Spinal cord (tissue), 10 donors: ENCODE results near the gene TTYH3. TPM values are rescaled to one million over a fixed set of nuclear protein-coding genes. Genes with fewer than 3 reads are reported as not detected.

Experiments
- DNase-seq, 6 donors: peaks; one replicate each; pipeline versions ENCODE4 v3.0.0 to v3.0.0-alpha.2; 2013 to 2015; ENCODE audit warnings: low spot score in 6 of 6, low read depth in 4 of 6
- H3K27ac ChIP-seq: one replicate; pipeline ENCODE4 v1.5.1; 2013; ENCODE audit warnings: low read depth, low read length, control low read depth
- H3K27me3 ChIP-seq: one replicate; pipeline ENCODE4 v1.6.1; 2013; ENCODE audit warnings: low read length; ENCODE audit not compliant: control insufficient read depth, insufficient read depth
- H3K36me3 ChIP-seq: one replicate; pipeline ENCODE4 v1.6.1; 2013; ENCODE audit warnings: low read length; ENCODE audit not compliant: control insufficient read depth, insufficient read depth
- H3K4me1 ChIP-seq: one replicate; pipeline ENCODE4 v1.6.1; 2013; ENCODE audit warnings: low read length; ENCODE audit not compliant: control insufficient read depth, insufficient read depth
- H3K4me3 ChIP-seq: one replicate; pipeline ENCODE4 v1.5.1; 2013; ENCODE audit warnings: low read depth, low read length, control low read depth
- H3K9me3 ChIP-seq: one replicate; pipeline ENCODE4 v1.6.1; 2013; ENCODE audit warnings: low read length; ENCODE audit not compliant: control insufficient read depth, insufficient read depth
- WGBS: methylation state at CpG from one replicate; pipeline ENCODE4 v1.1.5; 2013; ENCODE audit warnings: missing lambda C conversion rate; ENCODE audit not compliant: insufficient coverage; 5-methylcytosine and 5-hydroxymethylcytosine counted together
- polyA plus RNA-seq, 2 donors: library from polyadenylated mRNA; unstranded; fragments of 120-200 nt; gene quantifications; one replicate each; pipeline ENCODE4 v1.2.1, GENCODE V29; 2013; ENCODE audit not compliant: insufficient read length in 2 of 2
- total RNA-seq, 2 donors: library from RNA; depleted of rRNA in 1 of 2; stranded (reverse); fragments of 120-200 nt in 1 of 2; fragments of >200 nt in 1 of 2; gene quantifications; one replicate each; pipeline versions ENCODE4 v1.2.3 to v1.2.4, GENCODE V29; 2013 to 2014
- donor health status: healthy.

Gene TTYH3
- total and polyA plus RNA-seq, 4 donors = 26.1 to 218 (median 120) TPM

GRCh38 chr7:2662273-2663120 lies 30.7 kb downstream of the TTYH3 start:
- Histone ChIP-seq H3K4me3 (no peak overlapping the region), H3K27ac (no peak overlapping the region), H3K9me3 (no peaks in the 10 kb centered on the region), H3K36me3 (peaks cover 72% of the 10 kb centered on the region), H3K27me3 (no peaks in the 10 kb centered on the region), H3K4me1 (peaks cover 57% of the 10 kb centered on the region)
- WGBS = 57% methylated on average over 28 of the region's 33 CpGs
- DNase-seq = no peak

DNA sequence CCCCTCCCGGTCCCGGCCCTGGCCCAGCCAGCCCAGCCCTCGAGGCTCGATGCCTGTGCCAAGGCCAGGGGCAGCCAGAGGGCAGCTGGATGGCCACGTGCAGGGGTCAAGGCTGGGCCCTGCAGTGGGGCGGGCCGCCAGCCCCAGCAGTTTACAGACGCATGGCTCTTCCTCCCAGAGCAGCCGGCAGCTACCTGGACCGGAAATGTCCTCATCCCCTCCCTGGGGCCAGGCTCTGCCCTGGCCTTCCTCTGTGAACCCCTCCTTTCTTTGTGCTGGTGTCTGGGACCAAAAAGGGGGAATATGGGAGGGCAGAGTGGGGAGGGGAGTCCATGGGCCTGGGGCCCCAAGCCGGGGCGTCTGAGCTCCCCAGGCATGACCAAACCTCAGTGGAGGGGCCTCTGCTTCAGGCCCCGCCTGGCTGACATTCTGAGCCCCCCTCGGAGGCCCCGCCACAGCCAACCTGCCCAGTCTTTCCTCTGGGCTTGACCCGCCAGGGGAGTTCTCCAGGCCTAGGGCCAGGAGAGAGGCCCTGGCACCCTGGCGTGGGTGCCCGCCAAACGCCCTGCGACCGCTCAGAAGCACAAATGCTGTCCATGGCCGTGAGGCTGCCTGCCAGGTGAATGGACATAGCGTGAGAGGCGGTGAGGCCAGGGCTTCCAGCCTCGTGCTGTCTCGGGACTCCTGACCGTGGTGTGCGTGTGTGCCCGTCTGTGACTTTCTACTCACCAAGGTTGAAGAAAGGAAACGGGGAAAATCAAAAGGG lies 31.5 kb downstream of the TTYH3 start:
- H3K4me1 ChIP-seq = peaks cover 57% of the 10 kb centered on the region
- H3K4me3 ChIP-seq = no peak overlapping the region
- H3K27ac ChIP-seq = no peak overlapping the region
- peaks cover 64% of the 10 kb centered on the region for H3K36me3 ChIP-seq
- DNase-seq = no peak
- H3K9me3 ChIP-seq = no peaks in the 10 kb centered on the region
- no peaks in the 10 kb centered on the region for H3K27me3 ChIP-seq
- 58% methylated on average over 29 of the region's 30 CpGs for WGBS

- H3K27ac ChIP-seq = no peak overlapping the region
- DNase-seq = no peak
- WGBS = no CpG with 5 or more reads among the region's 4 CpGs
- no peak overlapping the region for H3K4me3 ChIP-seq
- peaks cover 57% of the 10 kb centered on the region for H3K4me1 ChIP-seq
- peaks cover 57% of the 10 kb centered on the region for H3K36me3 ChIP-seq
- H3K9me3 ChIP-seq = no peaks in the 10 kb centered on the region
- no peaks in the 10 kb centered on the region for H3K27me3 ChIP-seq
These were observed 32.2 kb downstream of the TTYH3 start for GRCh38 chr7:2663960-2664359.

DNA sequence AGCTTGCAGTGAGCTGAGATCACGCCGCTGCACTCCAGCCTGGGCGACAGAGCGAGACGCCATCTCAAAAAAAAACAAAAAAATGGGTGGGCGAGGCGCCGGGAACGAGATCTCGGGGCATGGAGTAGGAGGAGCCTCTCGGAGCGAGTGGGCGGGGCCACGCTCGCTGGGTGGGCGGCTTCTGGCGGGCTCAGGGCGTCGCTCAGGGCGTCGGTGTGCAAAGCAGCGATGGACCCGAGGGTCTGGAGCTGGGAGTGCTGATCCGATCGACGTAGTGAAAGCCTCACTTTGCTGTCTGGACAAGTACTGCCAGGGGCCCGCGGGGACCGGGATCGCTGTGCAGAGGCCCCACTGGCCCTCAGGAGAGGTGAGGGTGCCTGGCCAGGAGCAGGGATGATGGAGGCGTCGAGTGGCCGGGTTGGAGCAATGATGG lies 33.6 kb downstream of the TTYH3 start:
- Histone ChIP-seq H3K4me1 (peaks cover 43% of the 10 kb centered on the region), H3K27me3 (no peaks in the 10 kb centered on the region), H3K27ac (no peak overlapping the region), H3K9me3 (no peaks in the 10 kb centered on the region), H3K36me3 (peaks cover 43% of the 10 kb centered on the region), H3K4me3 (no peak overlapping the region)
- peak in 1 of 6 donors; percentile 28 for DNase-seq
- 36% methylated on average over 33 of the region's 33 CpGs for WGBS

- Histone ChIP-seq H3K27me3 (no peaks in the 10 kb centered on the region), H3K9me3 (no peaks in the 10 kb centered on the region), H3K27ac (no peak overlapping the region), H3K36me3 (peaks cover 35% of the 10 kb centered on the region), H3K4me1 (peaks cover 40% of the 10 kb centered on the region), H3K4me3 (no peak overlapping the region)
- DNase-seq = no peak
- 66% methylated on average over 3 of the region's 6 CpGs for WGBS
These were observed 34.4 kb downstream of the TTYH3 start for GRCh38 chr7:2666155-2666554.

DNA sequence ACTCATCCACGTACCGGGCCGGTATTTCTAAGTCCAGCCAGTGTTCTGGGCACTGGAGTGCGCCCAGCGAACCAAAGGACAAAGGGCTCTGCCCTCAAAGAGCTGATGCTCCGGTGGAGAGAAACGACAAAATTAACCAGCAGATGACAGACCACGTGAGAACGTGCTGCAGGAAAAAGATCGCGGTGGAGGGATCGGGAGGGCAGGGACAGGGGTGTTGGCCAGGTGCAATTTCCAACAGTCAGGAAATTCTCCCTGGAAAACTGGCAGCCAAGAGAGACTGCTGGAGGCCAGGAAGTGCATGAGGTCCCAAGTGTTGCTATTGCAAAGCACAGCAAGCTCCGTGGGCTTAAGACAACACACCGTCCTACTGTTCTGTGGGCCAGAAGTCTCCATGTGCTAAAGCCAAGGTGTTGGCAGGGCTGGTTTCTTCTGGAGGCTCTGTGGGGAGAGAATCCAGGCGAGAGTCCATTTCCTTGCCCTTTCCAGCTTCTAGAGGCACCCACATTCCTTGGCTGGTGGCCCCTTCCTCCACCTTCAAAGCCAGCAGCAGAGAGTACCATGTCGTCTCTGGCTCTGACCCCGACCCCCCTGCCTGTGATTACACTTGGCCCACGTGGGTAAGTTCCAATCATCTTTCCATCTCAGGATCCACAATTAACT lies 34.9 kb downstream of the TTYH3 start:
- DNase-seq = no peak

DNA sequence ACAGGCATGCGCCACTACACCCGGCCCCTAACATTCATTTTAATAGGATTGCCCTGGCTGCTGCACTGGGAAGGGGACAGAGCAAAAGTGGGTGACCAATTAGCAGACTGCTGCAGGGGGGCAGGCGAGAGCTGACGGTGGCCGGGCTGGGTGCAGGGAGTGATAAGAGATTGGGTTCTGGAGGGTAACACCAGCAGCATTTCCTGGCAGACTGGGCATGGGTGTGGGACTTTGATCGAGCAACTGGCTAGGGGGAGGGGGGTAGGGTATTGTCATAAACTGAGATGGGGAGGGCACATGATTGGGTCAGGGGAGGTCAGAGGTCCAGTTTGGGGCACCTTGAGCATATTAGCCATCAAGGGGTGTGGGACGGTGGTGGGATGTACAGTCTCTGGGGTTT lies 36.1 kb downstream of the TTYH3 start:
- H3K4me3 ChIP-seq = no peak overlapping the region
- 69% methylated on average over 6 of the region's 7 CpGs for WGBS
- peaks cover 18% of the 10 kb centered on the region for H3K36me3 ChIP-seq
- peaks cover 27% of the 10 kb centered on the region for H3K4me1 ChIP-seq
- no peaks in the 10 kb centered on the region for H3K27me3 ChIP-seq
- H3K27ac ChIP-seq = no peak overlapping the region
- no peak for DNase-seq
- H3K9me3 ChIP-seq = no peaks in the 10 kb centered on the region

More for the DNA sequence above, 34.9 kb downstream of the TTYH3 start:
- Histone ChIP-seq H3K4me1 (peaks cover 38% of the 10 kb centered on the region), H3K36me3 (peaks cover 30% of the 10 kb centered on the region), H3K9me3 (no peaks in the 10 kb centered on the region), H3K27ac (no peak overlapping the region), H3K27me3 (no peaks in the 10 kb centered on the region), H3K4me3 (no peak overlapping the region)
- 84% methylated on average over 17 of the region's 18 CpGs for WGBS

DNA sequence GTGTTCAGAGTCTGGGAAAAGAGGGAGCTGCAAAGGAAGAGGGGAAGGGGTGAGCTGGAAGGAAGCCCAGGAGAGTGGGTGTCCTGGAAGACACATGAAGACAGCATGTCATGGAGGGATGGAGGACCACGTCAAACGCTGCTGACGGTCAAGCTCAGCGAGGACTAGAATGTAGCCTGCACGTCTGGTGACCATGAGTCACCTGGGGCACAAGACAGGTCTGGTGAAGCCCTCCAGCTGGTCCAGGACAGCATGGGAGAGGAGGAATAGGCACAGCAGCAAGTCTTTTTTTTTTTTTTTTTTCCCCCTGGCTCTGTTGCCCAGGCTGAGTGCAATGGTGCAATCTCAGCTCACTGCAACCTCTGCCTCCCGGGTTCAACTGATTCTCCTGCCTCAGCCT lies 36.6 kb downstream of the TTYH3 start:
- peaks cover 13% of the 10 kb centered on the region for H3K36me3 ChIP-seq
- peaks cover 21% of the 10 kb centered on the region for H3K4me1 ChIP-seq
- 67% methylated on average over 6 of the region's 6 CpGs for whole genome bisulfite sequencing
- no peak for DNase-seq
- no peak overlapping the region for H3K27ac ChIP-seq
- no peaks in the 10 kb centered on the region for H3K9me3 ChIP-seq
- no peak overlapping the region for H3K4me3 ChIP-seq
- no peaks in the 10 kb centered on the region for H3K27me3 ChIP-seq

DNA sequence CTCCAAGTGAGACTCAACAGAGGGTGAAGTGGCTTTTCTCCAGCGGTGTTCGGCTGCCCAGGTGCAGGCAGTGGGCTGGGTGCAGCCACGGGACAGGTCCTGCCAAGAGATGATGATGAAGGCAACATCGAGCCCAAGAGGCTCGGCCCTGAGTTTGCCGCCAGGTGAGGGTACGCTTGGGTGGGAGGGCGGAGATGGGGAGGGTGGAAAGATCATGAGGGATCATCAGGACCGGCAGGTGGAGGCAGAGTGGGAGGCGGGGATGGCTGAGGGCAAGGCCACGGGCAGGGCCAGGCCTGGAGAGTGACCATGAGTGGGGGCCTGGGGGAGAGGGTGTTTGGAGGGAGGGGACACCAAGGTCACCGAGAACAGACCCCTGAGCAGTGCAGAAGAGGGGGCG lies 38.4 kb downstream of the TTYH3 start:
- no peaks in the 10 kb centered on the region for H3K9me3 ChIP-seq
- no peaks in the 10 kb centered on the region for H3K27me3 ChIP-seq
- 89% methylated on average over 13 of the region's 13 CpGs for WGBS
- no peak overlapping the region for H3K4me3 ChIP-seq
- H3K4me1 ChIP-seq = peaks cover 12% of the 10 kb centered on the region
- no peak for DNase-seq
- H3K27ac ChIP-seq = no peak overlapping the region
- H3K36me3 ChIP-seq = peaks cover 5% of the 10 kb centered on the region
